HK-2 (cell line): ENCODE measurements around the gene CGN.
A peak's percentile ranks its signal among the peaks of the same experiment; 100 is the strongest.

ENCODE experiments used
- DNase-seq: peaks from one replicate; pipeline ENCODE4 v3.0.0-alpha.2; 2018; ENCODE audit not compliant: unreplicated experiment

CGN gene

GRCh38 chr1:151510957-151511635 lies at the start of gene CGN:
Gene CGN (plus strand): TSS chr1:151511387. CDS start chr1:151518520, 7,133 bp downstream.
- peak; percentile 69 for DNase-seq

GRCh38 chr1:151461694-151462093 lies 49.5 kb upstream of the CGN start:
- no peak for DNase-seq

- no peak for DNase-seq
These were observed 46.2 kb upstream of the CGN start for GRCh38 chr1:151465026-151465425.

- peak; percentile 57 for DNase-seq
These were observed 38.1 kb upstream of the CGN start for GRCh38 chr1:151472856-151473731.

GRCh38 chr1:151474745-151475144 lies 36.4 kb upstream of the CGN start:
- DNase-seq, result no peak

GRCh38 chr1:151475175-151475574 lies 36.0 kb upstream of the CGN start:
- DNase-seq, result no peak

GRCh38 chr1:151476083-151476482 lies 35.1 kb upstream of the CGN start:
- DNase-seq, result peak; percentile 33

- no peak for DNase-seq
These were observed 34.1 kb upstream of the CGN start for GRCh38 chr1:151477066-151477465.

- no peak for DNase-seq
These were observed 32.9 kb upstream of the CGN start for GRCh38 chr1:151478140-151478812.

- DNase-seq, result no peak
These were observed 32.3 kb upstream of the CGN start for GRCh38 chr1:151478923-151479322.

- DNase-seq, result no peak
These were observed 31.7 kb upstream of the CGN start for GRCh38 chr1:151479462-151479861.

GRCh38 chr1:151482017-151482416 lies 29.2 kb upstream of the CGN start:
- no peak for DNase-seq

- DNase-seq, result no peak
These were observed 25.4 kb upstream of the CGN start for GRCh38 chr1:151485685-151486255.

GRCh38 chr1:151486557-151486956 lies 24.6 kb upstream of the CGN start:
- DNase-seq, result no peak

- no peak for DNase-seq
These were observed 19.5 kb upstream of the CGN start for GRCh38 chr1:151491641-151492040.

GRCh38 chr1:151492120-151492519 lies 19.1 kb upstream of the CGN start:
- DNase-seq, result no peak

- no peak for DNase-seq
These were observed 18.1 kb upstream of the CGN start for GRCh38 chr1:151493042-151493441.

- DNase-seq, result no peak
These were observed 16.4 kb upstream of the CGN start for GRCh38 chr1:151494741-151495281.

- no peak for DNase-seq
These were observed 15.9 kb upstream of the CGN start for GRCh38 chr1:151495316-151495715.

GRCh38 chr1:151499365-151499764 lies 11.8 kb upstream of the CGN start:
- DNase-seq, result no peak

GRCh38 chr1:151499930-151500329 lies 11.3 kb upstream of the CGN start:
- DNase-seq, result no peak

GRCh38 chr1:151501474-151501873 lies 9.7 kb upstream of the CGN start:
- DNase-seq, result no peak
